Stimulated activated CD8-positive, alpha-beta memory T cell treated with anti-CD3 and anti-CD28 coated beads, Interleukin-12 subunit alpha, Interleukin-12 subunit beta, amount 100 ng/mL, for 24 hours (primary cell): ENCODE data around the gene ANTXRL.
"Not testable (repeated sequence)": the region's sequence is repeated elsewhere in the genome, so short reads cannot be mapped to it uniquely, and the experiment has no call there.

Experiments
- DNase-seq: peaks from one replicate; pipeline ENCODE4 v3.0.0-alpha.2; 2020; ENCODE audit errors: extremely low read depth

Gene ANTXRL

DNA sequence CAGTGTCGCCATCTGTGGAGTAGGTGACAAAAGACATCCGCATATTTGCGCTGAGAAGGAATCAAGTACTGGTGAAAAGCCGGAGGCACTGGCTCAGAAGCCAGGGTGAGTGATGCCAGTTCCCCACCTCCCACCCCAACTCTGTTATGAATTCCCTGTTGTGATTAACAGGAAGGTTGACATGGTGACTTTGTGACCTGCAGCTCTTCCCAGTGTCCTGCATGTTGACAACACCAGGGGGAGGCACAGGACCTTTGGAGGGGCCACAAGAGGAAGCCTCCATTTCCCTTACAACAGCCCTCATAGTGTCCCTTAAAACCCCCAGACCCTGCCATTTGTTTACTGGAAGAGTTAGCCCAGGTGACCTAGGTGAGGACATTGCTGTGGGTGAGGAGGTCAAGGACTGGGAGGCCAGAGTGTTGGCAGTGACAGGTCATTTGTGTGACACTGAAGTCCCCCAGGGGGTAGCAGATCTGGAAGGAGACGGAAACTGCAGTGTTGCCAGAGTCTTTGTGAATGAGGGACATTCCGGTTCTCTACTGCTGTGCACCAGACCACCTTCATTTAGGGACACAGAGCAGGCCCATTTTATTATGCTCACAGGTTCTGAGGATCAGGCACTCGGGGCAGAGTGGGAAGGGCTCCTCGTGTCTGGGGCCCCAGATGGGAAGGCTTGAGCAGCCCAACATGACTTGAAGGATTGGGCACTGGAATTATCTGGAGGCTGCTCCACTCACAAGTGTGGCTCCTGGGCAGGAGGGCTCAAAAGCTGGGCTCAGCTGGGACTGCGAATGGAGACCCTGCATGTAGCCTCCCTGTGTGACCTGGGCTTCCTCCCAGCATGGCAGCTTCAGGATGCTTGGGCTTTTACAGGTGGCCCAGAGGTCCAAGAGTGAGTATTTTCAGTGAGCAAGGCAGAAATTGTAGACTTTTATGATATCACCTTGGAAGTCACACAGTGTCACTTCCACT, 13.0 kb upstream of the ANTXRL start:
- DNase-seq, result no peak

DNA sequence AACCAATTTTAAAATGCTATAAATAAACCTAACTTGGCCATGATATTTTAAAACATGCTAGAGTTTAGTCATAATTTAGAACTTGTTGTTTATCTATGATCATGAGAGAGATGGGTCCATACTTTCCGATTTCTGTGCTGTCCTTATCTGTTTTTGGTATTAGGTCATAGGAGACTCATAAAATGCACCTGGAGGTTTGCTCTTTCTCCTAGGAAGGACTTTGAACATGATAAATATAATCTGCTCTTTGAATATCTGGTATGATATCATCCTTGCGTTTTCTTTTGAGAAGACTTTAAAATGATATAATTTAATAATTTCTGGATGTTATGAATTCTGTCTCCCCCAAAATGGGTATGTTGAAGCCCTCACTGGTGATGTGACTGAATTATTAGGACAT, 9.0 kb upstream of the ANTXRL start:
- DNase-seq, result no peak

DNA sequence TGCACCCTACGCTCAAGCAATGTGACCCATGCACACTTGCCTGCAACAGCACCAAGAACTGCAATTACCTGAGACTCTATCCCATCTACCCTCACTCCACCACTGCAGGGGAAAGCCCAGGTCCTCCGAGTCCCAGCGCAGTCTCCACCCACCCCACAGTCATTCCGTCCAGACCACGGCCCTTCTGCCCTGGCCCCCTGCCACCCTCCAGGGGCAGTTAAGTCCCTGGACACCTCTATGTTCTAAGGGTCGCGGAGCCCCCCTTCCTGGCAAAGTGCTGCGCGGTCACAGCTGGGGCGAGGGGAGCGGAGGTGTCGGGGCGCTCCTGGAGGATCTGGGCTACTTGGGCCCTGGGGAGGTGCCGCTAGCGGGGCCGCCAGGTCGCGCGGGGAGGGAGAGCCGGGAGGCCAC, 4.4 kb upstream of the ANTXRL start:
- DNase-seq, result not testable (repeated sequence)

DNA sequence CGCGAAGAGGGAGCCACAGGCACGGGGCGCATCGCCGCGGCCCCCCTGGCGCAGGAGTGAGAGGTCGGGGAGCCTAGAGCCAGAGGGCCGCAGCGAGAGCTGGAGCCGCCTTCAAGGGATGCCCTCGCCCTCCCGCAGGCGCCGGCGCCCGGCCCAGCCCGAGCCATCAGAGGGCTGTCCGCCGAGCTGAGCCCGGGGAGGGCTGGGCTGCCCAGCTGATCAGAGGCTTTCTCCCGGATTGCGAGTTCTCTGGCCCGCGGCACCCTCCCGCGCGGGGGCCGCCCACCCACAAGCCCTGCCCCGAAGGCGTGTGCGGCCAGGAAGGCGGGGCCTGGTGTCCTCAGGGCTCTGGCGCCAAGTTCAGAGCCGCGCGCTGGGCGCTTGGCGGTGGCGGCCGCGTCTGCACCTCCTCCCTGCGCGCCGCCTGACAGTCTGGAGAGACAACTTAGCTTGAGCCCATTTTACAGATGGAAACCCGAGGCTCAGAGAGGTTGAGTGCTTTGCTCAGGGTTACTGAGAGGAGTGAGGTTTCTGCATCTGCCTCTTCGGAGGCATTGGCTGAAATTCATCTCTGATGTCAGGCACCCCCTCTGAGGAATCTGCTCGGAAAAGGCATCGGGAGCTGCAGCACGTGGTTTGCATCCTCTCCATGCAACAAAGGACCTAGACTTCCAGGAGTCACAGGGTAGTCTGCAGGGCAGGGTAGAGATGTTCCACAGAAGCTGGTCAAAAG, 3.8 kb upstream of the ANTXRL start:
- peak; percentile 25 for DNase-seq

DNA sequence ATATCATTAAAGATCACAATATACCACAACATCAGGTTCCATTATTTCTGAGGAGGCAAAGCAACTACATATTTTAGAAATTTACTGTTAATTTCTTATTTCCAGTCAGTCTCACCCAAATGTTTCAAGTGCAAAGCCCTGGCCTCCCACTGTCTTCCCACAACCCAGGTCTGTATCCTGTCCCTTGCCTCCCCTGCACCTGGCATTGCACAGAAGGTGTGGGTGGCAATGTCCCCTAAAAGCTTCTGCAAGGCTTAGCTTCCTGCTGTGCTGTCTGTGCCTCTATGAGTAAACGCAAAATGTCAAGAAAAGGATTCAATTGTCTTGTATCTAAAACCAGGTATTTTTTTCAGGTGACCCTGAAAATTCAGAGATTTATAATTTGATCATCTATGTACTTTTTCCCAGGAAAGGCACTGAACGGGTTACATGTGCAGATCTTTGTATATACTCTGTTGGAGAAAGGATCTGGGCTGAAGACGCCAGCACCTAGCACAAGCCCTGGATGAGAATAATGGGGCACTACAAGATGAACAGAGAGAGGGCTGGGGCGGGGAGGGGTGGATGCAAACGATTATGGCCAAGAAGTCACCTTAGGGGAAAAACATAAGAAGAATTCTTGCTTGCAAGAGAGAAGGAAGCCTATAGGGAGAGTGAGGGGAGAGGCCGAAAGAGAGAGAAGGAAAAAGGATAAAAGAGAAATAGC, 3.1 kb upstream of the ANTXRL start:
- no peak for DNase-seq

DNA sequence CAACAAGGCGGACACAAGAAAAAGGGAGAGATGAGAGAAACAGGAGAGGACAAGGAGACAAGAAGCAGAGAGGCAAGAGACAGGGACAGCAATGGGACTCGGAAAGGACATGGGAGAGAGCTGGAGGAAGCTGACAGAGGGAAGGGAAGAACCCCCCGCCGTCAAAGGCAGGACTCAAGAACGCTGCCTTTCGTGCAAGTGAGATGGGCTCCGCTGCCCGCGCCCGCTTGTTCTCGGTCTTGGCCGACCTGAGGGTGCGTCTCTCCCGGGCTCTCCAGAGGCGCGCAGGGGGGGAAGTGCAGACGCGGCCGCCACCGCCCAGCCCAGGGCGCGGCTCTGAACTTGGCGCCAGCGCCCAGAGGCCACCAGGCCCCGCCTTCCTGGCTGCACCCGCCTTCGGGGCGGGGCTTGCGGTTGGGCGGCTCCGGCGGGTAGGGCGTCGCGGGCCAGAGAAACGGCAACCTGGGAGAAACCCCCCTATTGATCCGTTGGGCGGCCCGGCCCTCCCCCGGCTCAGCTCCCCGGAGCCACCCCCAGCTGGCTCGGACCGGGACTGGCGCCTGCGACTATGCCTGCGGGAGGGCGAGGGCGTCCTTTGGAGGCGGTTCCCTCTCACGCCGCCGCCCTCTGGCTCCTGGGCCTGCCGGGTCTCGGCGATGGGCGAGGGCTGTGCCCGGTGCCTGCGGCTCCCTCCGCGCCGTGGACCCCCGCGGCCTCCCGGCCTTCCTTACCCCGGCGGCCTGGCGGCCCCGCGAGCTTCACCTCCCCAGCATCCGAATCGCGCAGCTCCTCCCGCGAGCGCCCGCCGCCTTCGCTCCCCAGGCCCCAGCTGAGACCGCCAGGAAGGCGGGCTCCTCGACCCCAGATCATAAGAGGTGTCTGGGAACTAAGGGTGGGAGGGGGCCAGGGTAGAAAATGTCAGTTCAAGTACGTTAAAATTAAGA, 2.2 kb upstream of the ANTXRL start:
- DNase-seq, result peak; percentile 42

GRCh38 chr10:46285300-46285699, 1.5 kb upstream of the ANTXRL start:
- no peak for DNase-seq

GRCh38 chr10:46285966-46286620, 704 bp upstream of the ANTXRL start:
- DNase-seq, result no peak

DNA sequence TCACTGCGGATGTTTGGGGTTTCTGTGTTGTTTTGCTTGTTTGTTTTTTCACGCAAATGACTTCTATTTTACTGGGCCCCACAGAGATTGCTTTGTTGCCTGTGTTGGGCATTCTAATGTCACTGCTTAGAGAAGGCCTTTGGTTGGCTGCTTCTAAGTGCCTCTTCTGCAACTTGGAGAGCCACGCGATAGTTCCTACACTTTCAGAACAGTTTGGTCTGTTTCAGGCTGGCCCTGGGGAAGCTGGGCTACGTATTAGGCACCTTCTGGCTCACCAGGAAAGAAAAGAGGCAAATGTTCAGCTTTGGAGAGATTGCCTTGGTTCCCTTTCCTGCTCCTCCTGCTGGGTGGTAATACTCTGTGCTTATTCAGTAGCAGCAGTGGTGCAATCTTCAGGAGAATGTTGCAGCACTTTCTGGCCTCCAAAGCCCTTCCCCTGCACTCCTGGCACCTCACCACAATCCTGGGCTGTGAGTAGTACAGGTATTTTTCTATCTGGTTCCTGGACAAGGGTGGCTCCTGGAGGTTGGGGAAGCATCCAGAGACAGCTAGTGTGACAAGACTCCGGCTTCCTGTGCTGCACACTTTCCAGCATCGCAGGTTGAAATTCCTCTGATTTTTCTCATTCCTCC, 1.2 kb downstream of the ANTXRL start:
- no peak for DNase-seq

GRCh38 chr10:46288601-46289206, 1.9 kb downstream of the ANTXRL start:
- DNase-seq, result no peak

- no peak for DNase-seq
These were observed 2.5 kb downstream of the ANTXRL start for GRCh38 chr10:46289209-46289810.

DNA sequence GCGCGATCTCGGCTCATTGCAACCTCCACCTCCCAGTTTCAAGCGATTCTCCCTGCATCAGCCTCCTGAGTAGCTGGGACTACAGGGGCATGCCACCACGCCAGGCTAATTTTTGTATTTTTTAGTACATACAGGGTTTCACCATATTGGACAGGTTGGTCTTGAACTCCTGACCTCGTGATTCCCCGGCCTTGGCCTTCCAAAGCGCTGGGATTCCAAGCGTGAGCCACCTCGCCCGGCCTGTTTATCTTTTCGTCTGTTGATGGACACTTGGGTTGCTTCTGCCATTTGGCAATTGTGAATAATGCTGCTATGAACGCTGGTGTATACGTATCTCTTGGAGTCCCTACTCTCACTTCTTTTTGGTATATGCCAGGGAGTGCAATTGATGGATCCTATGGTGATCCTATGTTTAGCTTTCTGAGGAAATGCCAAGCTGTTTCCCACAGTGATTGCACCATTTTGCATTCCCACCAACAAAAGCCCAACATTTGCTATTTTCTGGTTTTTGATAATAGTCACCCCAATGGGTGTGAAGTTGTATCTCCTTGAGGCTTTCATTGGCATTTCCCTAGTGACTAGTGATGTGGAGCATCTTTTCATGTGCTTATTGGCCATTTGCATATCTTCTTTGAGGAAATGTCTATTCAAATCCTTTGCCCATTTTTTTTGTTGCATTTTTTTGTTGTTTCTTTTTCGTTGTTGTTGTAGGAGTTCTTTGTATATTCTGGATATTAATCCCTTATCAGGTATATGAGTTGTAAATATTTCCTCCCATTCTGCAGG, 3.5 kb downstream of the ANTXRL start:
- no peak for DNase-seq

DNA sequence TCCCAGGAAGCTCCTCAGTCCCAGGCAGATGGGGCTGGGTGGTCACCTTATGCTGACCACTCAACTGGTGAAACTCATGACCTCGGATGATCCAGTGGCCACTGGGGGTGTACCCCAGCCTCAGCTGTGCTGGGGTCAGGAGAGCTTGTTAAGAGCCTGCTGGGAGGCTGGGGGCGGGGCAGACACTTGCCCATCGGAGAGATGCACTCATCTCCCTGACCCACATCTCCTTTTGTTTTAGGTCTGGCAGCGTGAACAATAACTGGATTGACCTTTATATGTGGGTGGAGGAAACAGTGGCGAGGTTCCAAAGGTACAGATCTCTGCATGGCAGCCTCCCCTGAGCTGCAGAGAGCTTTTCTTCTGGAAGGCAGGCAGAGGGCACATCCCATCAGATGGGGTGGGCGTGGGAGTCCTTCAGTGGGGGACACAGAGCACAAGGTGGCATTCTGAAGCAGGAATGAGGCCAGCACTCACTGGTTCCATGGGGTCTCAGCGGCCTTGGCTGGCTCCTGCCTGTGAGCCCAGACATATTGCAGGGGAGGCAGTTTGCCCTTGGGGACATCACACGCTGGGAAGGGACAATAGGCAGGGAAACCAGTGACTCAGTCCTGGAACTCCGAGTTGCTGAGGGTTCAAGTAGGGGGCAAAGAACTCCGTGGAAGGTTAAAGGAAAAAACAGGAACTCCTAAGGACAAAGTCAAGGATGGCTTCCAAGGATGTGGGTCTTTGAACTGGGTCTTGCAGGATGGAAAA, 5.2 kb downstream of the ANTXRL start:
- no peak for DNase-seq

- DNase-seq, result no peak
These were observed 5.8 kb downstream of the ANTXRL start for GRCh38 chr10:46292573-46293023.

- DNase-seq, result no peak
These were observed 6.4 kb downstream of the ANTXRL start for GRCh38 chr10:46293228-46293627.

GRCh38 chr10:46293832-46294640, 7.2 kb downstream of the ANTXRL start:
- DNase-seq, result no peak
